NK-92 (cell line): ENCODE data around the gene WDR45.

ENCODE experiments used
- DNase-seq: peaks from one replicate; lab custom pipeline; 2025; ENCODE audit not compliant: unreplicated experiment; lab: John Stamatoyannopoulos, UW

WDR45 gene

DNA sequence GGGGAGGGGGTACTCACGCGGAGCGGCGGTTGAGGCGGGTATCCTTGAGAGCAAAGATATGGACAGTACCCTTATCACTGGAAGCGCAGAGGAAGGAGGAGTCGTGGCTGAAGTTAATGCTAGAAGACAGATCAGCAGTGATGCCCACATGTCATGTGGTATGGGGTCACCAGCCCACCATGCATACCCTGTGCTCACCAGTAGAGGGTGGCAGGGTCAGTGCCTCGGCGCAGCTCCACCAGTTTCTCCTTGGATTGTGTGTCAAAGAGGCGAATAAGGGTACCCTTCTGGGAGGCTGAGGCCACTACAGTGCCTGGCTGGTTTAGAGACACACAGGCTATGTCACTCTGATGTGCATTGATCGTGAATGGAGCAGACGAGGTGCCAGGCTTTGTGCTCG lies 4.3 kb downstream of the WDR45 start:
- DNase-seq = no peak

GRCh38 chrX:49073601-49074575 lies 5.8 kb downstream of the WDR45 start, which contains the start of gene PRAF2:
TSS of gene PRAF2 (minus strand) at chrX:49074002. CDS start at chrX:49073987, 15 bp downstream.
- DNase-seq = peak; percentile 26

GRCh38 chrX:49072712-49073095 lies 7.0 kb downstream of the WDR45 start:
- DNase-seq = no peak

DNA sequence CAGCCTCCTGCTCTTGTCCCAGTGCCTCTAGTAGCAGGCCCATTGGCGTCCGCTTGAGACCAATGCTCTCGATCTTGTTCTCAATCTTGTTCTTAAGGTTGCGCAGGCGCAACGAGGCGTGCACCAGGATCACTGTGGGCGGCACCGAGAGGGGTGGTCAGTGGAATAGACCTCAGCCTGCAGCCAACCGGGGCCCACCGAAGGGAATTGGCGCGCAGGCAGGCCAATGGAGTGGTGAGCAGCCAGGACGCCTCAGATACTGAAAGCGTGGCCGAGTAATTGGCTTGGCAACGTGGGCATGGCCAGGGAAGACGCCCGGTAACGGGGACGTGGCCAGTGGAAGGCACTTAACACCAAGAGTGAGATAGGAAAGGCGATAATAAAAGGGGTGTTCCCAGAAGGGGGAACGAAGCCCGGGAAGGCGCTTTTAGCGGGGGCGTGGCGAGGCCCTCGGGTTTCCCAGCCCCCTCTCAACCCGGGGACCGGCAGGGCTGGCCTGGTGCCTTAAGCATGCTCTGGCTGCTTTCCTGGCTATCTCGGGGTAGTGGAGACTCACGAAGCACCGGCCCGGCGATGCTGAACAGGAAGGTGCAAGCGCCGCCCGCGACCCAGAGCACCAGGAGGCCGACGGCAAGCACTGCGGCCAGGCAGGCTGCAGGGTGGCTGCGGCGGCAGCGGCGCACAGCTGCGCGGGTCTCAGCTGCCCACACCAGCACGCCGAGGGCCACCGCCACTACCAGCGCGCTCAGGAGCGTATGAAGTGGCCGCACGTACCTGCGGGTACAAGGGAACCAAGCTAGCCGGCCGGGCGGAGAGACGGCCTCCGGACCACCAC lies 7.6 kb downstream of the WDR45 start:
- DNase-seq = no peak

DNA sequence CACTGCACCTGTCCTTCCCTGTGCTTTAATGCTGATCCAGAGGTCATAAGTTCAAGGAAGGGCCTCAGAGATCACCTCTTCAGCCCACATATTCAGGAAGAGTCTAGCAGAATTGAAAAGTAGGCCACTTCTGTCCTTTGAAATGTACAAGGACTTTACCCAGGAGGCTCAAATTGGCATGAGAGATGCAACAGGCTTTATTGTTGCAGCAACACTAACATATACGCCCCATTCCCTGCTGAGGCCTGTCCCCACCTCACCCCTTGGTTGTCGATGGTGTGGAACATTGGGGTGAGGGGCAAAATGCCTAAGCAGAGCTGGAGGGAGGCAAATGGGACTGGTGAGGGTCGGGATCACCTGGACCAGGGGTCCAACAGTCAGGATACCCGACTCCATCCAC lies 8.7 kb downstream of the WDR45 start:
- DNase-seq = no peak

GRCh38 chrX:49069038-49069437 lies 10.6 kb downstream of the WDR45 start:
- DNase-seq = no peak

- DNase-seq = no peak
These were observed 12.2 kb downstream of the WDR45 start for GRCh38 chrX:49067285-49068120.

GRCh38 chrX:49066690-49067089 lies 13.0 kb downstream of the WDR45 start:
- no peak for DNase-seq

GRCh38 chrX:49066278-49066677 lies 13.4 kb downstream of the WDR45 start:
- no peak for DNase-seq

DNA sequence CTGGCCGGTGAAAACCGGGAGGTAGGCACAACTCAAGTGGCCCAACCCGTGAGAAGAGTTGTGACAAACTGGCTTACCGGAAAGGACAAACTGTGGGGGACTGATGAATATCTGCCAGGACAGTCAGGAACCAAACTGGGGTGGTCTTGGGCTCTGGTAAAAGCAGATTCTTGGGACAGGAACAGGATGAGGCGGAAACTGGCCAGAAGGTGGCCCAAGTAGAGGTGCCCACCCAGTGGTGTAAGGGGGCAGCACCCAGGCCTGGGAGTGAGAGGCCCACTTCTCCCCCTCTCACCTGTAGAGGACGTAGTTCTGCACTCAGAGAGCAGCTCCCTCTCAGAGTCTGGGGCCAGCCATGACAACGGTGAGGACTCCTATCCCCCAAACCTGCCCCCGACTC lies 15.0 kb downstream of the WDR45 start:
- no peak for DNase-seq

DNA sequence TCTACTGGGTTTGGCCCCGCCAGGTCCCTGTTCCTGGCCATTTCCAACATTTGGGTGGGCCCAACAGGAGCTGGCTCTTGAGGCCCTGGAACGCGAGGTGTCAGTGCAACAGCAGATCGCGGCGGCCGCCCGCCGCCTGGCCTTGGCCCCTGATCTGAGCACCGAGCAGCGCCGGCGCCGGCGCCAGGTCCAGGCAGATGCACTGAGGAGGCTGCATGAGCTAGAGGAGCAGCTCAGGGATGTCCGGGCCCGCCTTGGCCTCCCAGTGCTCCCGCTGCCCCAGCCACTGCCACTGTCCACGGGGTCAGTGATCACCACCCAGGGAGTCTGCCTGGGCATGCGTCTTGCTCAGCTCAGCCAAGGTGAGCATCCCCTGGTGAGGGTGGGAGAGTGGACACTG lies 15.4 kb downstream of the WDR45 start:
- no peak for DNase-seq

GRCh38 chrX:49063715-49064114 lies 16.0 kb downstream of the WDR45 start:
- DNase-seq = no peak

- DNase-seq = no peak
These were observed 17.8 kb downstream of the WDR45 start for GRCh38 chrX:49061916-49062315.

GRCh38 chrX:49061490-49061889 lies 18.2 kb downstream of the WDR45 start:
- DNase-seq = no peak

- DNase-seq = no peak
These were observed 18.8 kb downstream of the WDR45 start for GRCh38 chrX:49060914-49061313.

DNA sequence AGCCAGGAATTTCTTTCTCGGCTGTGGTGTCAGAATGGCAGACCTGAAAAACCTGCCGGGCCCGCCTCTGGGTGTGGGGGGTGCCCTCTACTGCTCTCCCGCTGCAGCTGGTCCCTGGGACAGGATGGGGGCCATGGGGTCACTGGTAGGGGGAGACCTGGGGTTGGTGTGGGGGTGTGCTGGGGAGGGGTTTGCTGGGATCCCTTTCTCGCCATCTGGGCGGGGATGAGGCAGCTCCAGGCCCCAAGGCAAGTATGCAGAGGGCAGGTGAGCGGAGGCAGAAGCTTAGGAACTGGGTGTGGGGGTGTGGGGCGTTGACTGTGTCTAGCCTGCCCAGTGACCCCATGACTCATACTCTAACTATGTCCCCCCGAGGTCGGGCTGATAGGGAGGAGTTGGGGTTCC lies 20.0 kb downstream of the WDR45 start:
- no peak for DNase-seq

GRCh38 chrX:49059201-49059600 lies 20.5 kb downstream of the WDR45 start:
- DNase-seq = no peak

DNA sequence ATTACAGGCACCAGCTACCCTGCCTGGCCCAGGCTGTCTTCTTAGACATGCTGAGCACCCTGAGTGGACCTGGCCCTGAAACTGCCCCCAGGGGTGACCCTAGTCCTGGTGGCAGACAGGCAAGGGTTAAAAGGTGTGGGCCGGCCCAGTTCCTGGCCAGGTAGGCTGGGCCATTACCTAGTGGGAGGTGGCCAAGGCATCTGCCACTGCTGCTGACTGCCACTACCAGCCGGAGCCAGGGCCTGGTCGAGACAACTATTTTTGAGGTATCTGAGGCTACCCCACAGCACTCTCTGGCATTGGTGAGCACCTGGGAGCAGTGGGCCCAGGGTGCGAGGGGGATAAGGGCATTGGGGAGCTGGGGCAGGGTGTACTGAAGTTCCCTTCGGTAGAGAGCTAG lies 20.9 kb downstream of the WDR45 start, which contains the start of gene CCDC120:
Gene CCDC120, plus strand, starts transcription at position 206 of the 400 bp plus-strand sequence. CDS start 3,043 bp downstream, outside the sequence.
- DNase-seq = no peak

DNA sequence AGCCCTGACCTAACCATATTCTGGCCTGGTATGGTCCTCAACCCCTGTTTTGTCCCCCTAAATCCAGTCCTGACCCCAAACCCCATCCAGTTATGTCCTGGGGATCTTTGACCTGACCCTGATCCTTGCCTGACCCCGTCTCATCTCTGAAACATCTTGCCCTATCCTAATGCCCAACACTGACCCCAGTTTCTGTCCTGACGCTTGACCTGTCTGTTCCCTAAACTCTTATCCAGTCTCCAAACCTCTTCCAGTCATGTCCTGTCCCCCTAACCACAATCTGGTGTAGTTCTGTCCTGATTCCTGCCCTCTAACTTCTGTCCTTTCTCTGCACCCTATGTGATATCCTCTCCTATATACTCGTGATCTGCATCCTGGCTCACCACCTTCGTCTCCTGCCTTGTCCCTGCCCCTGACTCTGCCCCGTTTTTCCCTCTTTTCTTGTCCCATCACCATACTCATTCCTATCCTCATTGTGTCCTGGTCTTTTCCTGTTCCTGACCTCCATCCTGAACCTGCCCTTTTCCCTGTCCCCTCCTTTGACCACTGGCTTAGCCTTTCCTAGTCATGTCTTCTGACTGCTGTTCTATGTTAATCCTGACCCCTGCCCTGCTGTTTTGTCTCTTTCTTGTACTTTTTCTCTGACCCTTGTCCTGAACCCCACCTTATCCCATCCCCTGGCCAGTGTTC lies 25.5 kb downstream of the WDR45 start:
- no peak for DNase-seq
